Liver (tissue), 9 donors: Measurements from ENCODE around the gene PXDN. TPM values are rescaled to one million over a fixed set of nuclear protein-coding genes. Genes with fewer than 3 reads are reported as not detected.
A peak's percentile ranks its signal among the peaks of the same experiment; 100 is the strongest.

Experiments used
- DNase-seq: peaks from one replicate; pipeline ENCODE4 v3.0.0-alpha.2; 2017; ENCODE audit warnings: low spot score
- H3K27ac ChIP-seq, 2 donors: one replicate each; pipeline ENCODE4 v1.7.0; 2013; ENCODE audit warnings: inconsistent platforms in 2 of 2, low read length in 2 of 2, control low read depth in 1 of 2, low read depth in 1 of 2, mild to moderate bottlenecking in 1 of 2
- H3K27me3 ChIP-seq, 4 donors: one replicate each; pipeline versions ENCODE4 v1.6.1 to v1.7.0; 2013; ENCODE audit warnings: low read length in 3 of 4, inconsistent platforms in 1 of 4, mild to moderate bottlenecking in 1 of 4, moderate library complexity in 1 of 4; ENCODE audit not compliant: control insufficient read depth in 4 of 4, insufficient read depth in 4 of 4
- H3K36me3 ChIP-seq, 4 donors: one replicate each; pipeline versions ENCODE4 v1.6.1 to v1.7.0; 2013; ENCODE audit warnings: low read length in 3 of 4, mild to moderate bottlenecking in 3 of 4, low read depth in 1 of 4, moderate library complexity in 1 of 4; ENCODE audit not compliant: control insufficient read depth in 4 of 4, insufficient read depth in 3 of 4
- H3K4me1 ChIP-seq, 4 donors: one replicate each; pipeline versions ENCODE4 v1.6.1 to v1.7.0; 2013; ENCODE audit warnings: low read length in 3 of 4, mild to moderate bottlenecking in 3 of 4, moderate library complexity in 1 of 4; ENCODE audit not compliant: control insufficient read depth in 4 of 4, insufficient read depth in 4 of 4
- H3K4me3 ChIP-seq, 3 donors: one replicate each; pipeline versions ENCODE4 v1.6.1 to v1.7.0; 2013; ENCODE audit warnings: low read length in 3 of 3, control low read depth in 1 of 3, low read depth in 1 of 3, mild to moderate bottlenecking in 1 of 3
- H3K9ac ChIP-seq, 2 donors: one replicate each; pipeline ENCODE4 v1.7.0; 2013; ENCODE audit warnings: low read length in 2 of 2, mild to moderate bottlenecking in 2 of 2, moderate library complexity in 2 of 2, control low read depth in 1 of 2, low read depth in 1 of 2
- H3K9me3 ChIP-seq, 4 donors: one replicate each; pipeline versions ENCODE4 v1.6.1 to v1.7.0; 2013; ENCODE audit warnings: low read length in 3 of 4; ENCODE audit not compliant: control insufficient read depth in 4 of 4
- ATF3 ChIP-seq: IDR thresholded peaks from 2 replicates; pipeline ENCODE4 v1.6.1; 2016; ENCODE audit warnings: antibody characterized with exemption
- CTCF ChIP-seq: fragments of 150-350 bp; IDR thresholded peaks from 2 replicates; pipeline ENCODE4 v1.5.1; 2017; ENCODE audit warnings: improper control_type of control experiment, low read depth, low read length; ENCODE audit not compliant: missing input control
- EGR1 ChIP-seq, 2 donors: IDR thresholded peaks; 2 replicates each; pipeline ENCODE4 v1.6.1; 2016 to 2018; ENCODE audit warnings: antibody characterized with exemption in 2 of 2, low read depth in 2 of 2
- HNF4G ChIP-seq: IDR thresholded peaks from 2 replicates; pipeline ENCODE4 v1.6.1; 2016; ENCODE audit warnings: antibody characterized with exemption
- JUND ChIP-seq, 2 donors: IDR thresholded peaks; 2 replicates each; pipeline ENCODE4 v1.6.1; 2016; ENCODE audit warnings: antibody characterized with exemption in 2 of 2
- MAX ChIP-seq: IDR thresholded peaks from 2 replicates; pipeline ENCODE4 v1.6.1; 2016; ENCODE audit warnings: antibody characterized with exemption
- NR2F2 ChIP-seq: IDR thresholded peaks from 2 replicates; pipeline ENCODE4 v1.6.1; 2016; ENCODE audit warnings: antibody characterized with exemption
- RAD21 ChIP-seq, 2 donors: IDR thresholded peaks; 2 replicates each; pipeline ENCODE4 v1.6.1; 2016; ENCODE audit warnings: antibody characterized with exemption in 2 of 2, mild to moderate bottlenecking in 2 of 2
- RXRA ChIP-seq, 2 donors: IDR thresholded peaks; 2 replicates each; pipeline ENCODE4 v1.6.1; 2017 to 2018; ENCODE audit warnings: antibody characterized with exemption in 2 of 2, mild to moderate bottlenecking in 1 of 2
- TAF1 ChIP-seq: conservative IDR thresholded peaks from 2 replicates; pipeline ENCODE4 v1.6.1; 2016; ENCODE audit warnings: antibody characterized with exemption, mild to moderate bottlenecking
- YY1 ChIP-seq: IDR thresholded peaks from 2 replicates; pipeline ENCODE4 v1.6.1; 2016; ENCODE audit warnings: antibody characterized with exemption, mild to moderate bottlenecking
- WGBS: extraction: QIAGEN DNeasy Blood & Tissue Kit; methylation state at CpG from one replicate; pipeline ENCODE4 v1.1.7; 2013; 5-methylcytosine and 5-hydroxymethylcytosine counted together
- polyA plus RNA-seq, 2 donors: library from polyadenylated mRNA; stranded (reverse) in 1 of 2; unstranded in 1 of 2; fragments of 200-250 nt in 1 of 2; fragments of >200 nt in 1 of 2; fragmentation: Nextera tagmentation in 1 of 2; extraction: Ambion mirVana in 1 of 2; gene quantifications; one replicate each; pipeline versions ENCODE4 v1.2.1 to v1.2.3, GENCODE V29; 2013 to 2015
- total RNA-seq, 2 donors: library from RNA; depleted of rRNA; stranded (reverse); fragments of >200 nt; gene quantifications; one replicate each; pipeline ENCODE4 v1.2.3, GENCODE V29; 2014
- donor health status: healthy.
- donor health status: healthy.
- donor health status: healthy.
- donor health status: healthy.
- donor health status: healthy.

PXDN gene
- total and polyA plus RNA-seq, 4 donors = 4.2 to 21.5 (median 16.9) TPM

- H3K27me3 ChIP-seq = peaks cover 0 to 2% (median 0%) of the 10 kb centered on the region in 4 donors
- no peak overlapping the region for H3K9ac ChIP-seq
- TF ChIP-seq MAX (no peak), RAD21 (IDR thresholded peaks at IDR 0.05) (no peak), CTCF (no peak), RXRA (IDR thresholded peaks at IDR 0.05) (no peak)
- H3K36me3 ChIP-seq = peaks cover 0 to 1% (median 0%) of the 10 kb centered on the region in 4 donors
- H3K4me1 ChIP-seq = no peaks in the 10 kb centered on the region
- 81% methylated on average over 8 of the region's 8 CpGs for WGBS
- DNase-seq = no peak
- no peak overlapping the region for H3K4me3 ChIP-seq
- H3K27ac ChIP-seq = no peak overlapping the region
- no peaks in the 10 kb centered on the region for H3K9me3 ChIP-seq
Measured at GRCh38 chr2:1675633-1676032, 68.7 kb downstream of the PXDN start.

- DNase-seq = peak; percentile 25
- TF ChIP-seq JUND (IDR thresholded peaks at IDR 0.05) (no peak), ATF3 (no peak), HNF4G (no peak)
- H3K4me3 ChIP-seq = no peak overlapping the region
- H3K27me3 ChIP-seq = peaks cover 0 to 2% (median 0%) of the 10 kb centered on the region in 4 donors
- H3K27ac ChIP-seq = no peak overlapping the region
- H3K9ac ChIP-seq = no peak overlapping the region
- peaks cover 0 to 1% (median 0%) of the 10 kb centered on the region in 4 donors for H3K36me3 ChIP-seq
- no peaks in the 10 kb centered on the region for H3K4me1 ChIP-seq
- WGBS = 92% methylated on average over 18 of the region's 18 CpGs
- H3K9me3 ChIP-seq = no peaks in the 10 kb centered on the region
Measured at GRCh38 chr2:1674766-1675397, 69.4 kb downstream of the PXDN start.

GRCh38 chr2:1674276-1674675 is 70.0 kb downstream of the PXDN start:
- peaks cover 0 to 2% (median 0%) of the 10 kb centered on the region in 4 donors for H3K27me3 ChIP-seq
- H3K27ac ChIP-seq = no peak overlapping the region
- H3K36me3 ChIP-seq = peaks cover 0 to 1% (median 0%) of the 10 kb centered on the region in 4 donors
- no peaks in the 10 kb centered on the region for H3K9me3 ChIP-seq
- DNase-seq = no peak
- 83% methylated on average over 9 of the region's 9 CpGs for whole genome bisulfite sequencing
- no peak for TF ChIP-seq TAF1
- no peak overlapping the region for H3K4me3 ChIP-seq
- H3K4me1 ChIP-seq = no peaks in the 10 kb centered on the region
- no peak overlapping the region for H3K9ac ChIP-seq

GRCh38 chr2:1673160-1673944 is 71.0 kb downstream of the PXDN start:
- peaks cover 0 to 2% (median 0%) of the 10 kb centered on the region in 4 donors for H3K27me3 ChIP-seq
- DNase-seq = no peak
- H3K9ac ChIP-seq = no peak overlapping the region
- 88% methylated on average over 18 of the region's 18 CpGs for WGBS
- no peak overlapping the region for H3K4me3 ChIP-seq
- H3K4me1 ChIP-seq = no peaks in the 10 kb centered on the region
- peaks cover 0 to 1% (median 0%) of the 10 kb centered on the region in 4 donors for H3K36me3 ChIP-seq
- no peak overlapping the region for H3K27ac ChIP-seq
- no peaks in the 10 kb centered on the region for H3K9me3 ChIP-seq
- no peak for TF ChIP-seq MAX
- no peak for TF ChIP-seq YY1
- no peak for TF ChIP-seq EGR1 (IDR thresholded peaks at IDR 0.05; ENCODE audit: low read depth in 2 of 2)
- no peak for TF ChIP-seq ATF3
- no peak for TF ChIP-seq NR2F2
- no peak for TF ChIP-seq TAF1
- no peak for TF ChIP-seq JUND (IDR thresholded peaks at IDR 0.05)
